K562 (cell line): ENCODE results near the gene CTSH. TPM values are rescaled to one million over a fixed set of nuclear protein-coding genes. Genes with fewer than 3 reads are reported as not detected.
"Not testable (repeated sequence)": the region's sequence is repeated elsewhere in the genome, so short reads cannot be mapped to it uniquely, and the experiment has no call there.

Experiments
- ATAC-seq: fragments of 200-7000 bp; cut with Tn5 transposase; 3 replicates; pipeline ENCODE4 v1.9.1; 2020; ENCODE audit warnings: moderate library complexity
- BruUV-seq: library from RNA; stranded (reverse); fragments of 400-500 nt; replicated peaks from 2 replicates; lab custom pipeline; 2021; lab: Mats Ljungman, UMichigan
- CTCF ChIA-PET: fragments of 300-600 bp; formaldehyde crosslinking; extraction: SDS; loops from one replicate; lab custom pipeline; 2021; ENCODE audit warnings: low intra/inter-chr PET ratio; lab: Yijun Ruan, JAX
- POLR2A ChIA-PET: fragments of 300-600, 350-650 bp; sonication (Branson Sonifier 250); formaldehyde crosslinking; extraction: SDS; loops from one replicate; lab custom pipeline; 2021; ENCODE audit warnings: antibody characterized with exemption, inconsistent platforms; lab: Yijun Ruan, JAX
- DNase-seq, 4 experiments: peaks; one replicate each; pipeline versions ENCODE4 v3.0.0 to v3.0.0-alpha.2; 2011 to 2018; ENCODE audit warnings: low spot score in 3 of 4, mixed read lengths in 3 of 4; ENCODE audit errors: extremely low read depth in 1 of 4
- FAIRE-seq: peaks from 2 replicates; lab custom pipeline; 2011; peaks lifted over from hg19 to GRCh38; lab: Jason Lieb, UNC
- H2AFZ ChIP-seq: 2 replicates; pipeline ENCODE4 v1.6.0; 2011; ENCODE audit warnings: low read depth, low read length, control low read depth, inconsistent platforms
- H3K27ac ChIP-seq: fragments of 200-600 bp; 3 replicates; pipeline ENCODE4 v1.8.0; 2011; ENCODE audit warnings: low read depth, mild to moderate bottlenecking, control low read depth, inconsistent platforms, low read length, moderate library complexity, mixed read lengths; ENCODE audit errors: extremely low read depth
- H3K27me3 ChIP-seq, 2 experiments: fragments of 300-600 bp in 1 of 2; 2 replicates in 1 of 2; 3 replicates in 1 of 2; pipeline versions ENCODE4 v1.6.0 to v1.8.0; 2011; ENCODE audit warnings: inconsistent platforms in 2 of 2, low read length in 2 of 2, mild to moderate bottlenecking in 1 of 2, mixed read lengths in 1 of 2, moderate library complexity in 1 of 2; ENCODE audit not compliant: control insufficient read depth in 2 of 2, insufficient read depth in 2 of 2
- H3K36me3 ChIP-seq: fragments of 300-600 bp; 3 replicates; pipeline ENCODE4 v1.8.0; 2011; ENCODE audit warnings: mild to moderate bottlenecking, low read length, inconsistent platforms; ENCODE audit not compliant: control insufficient read depth, insufficient read depth
- H3K4me1 ChIP-seq, 2 experiments: fragments of 200-600 bp in 1 of 2; replicated peaks in 1 of 2; 2 replicates in 1 of 2; 3 replicates in 1 of 2; pipeline versions ENCODE4 v1.5.1 to v1.8.0; 2011; ENCODE audit warnings: inconsistent platforms in 2 of 2, low read length in 2 of 2, mild to moderate bottlenecking in 1 of 2, mixed read lengths in 1 of 2, moderate library complexity in 1 of 2; ENCODE audit not compliant: control insufficient read depth in 2 of 2, insufficient read depth in 2 of 2
- H3K4me2 ChIP-seq: 2 replicates; pipeline ENCODE4 v1.6.1; 2011; ENCODE audit warnings: low read length, control low read depth, inconsistent platforms, mixed read lengths; ENCODE audit not compliant: insufficient read depth
- H3K4me3 ChIP-seq: fragments of 200-600 bp; sonication (generic), shearing (Covaris generic); 2 replicates; pipeline ENCODE4 v1.5.1; 2016; ENCODE audit warnings: control low read depth, inconsistent platforms
- H3K79me2 ChIP-seq: fragments of 200-600 bp; 3 replicates; pipeline ENCODE4 v1.8.0; 2011; ENCODE audit warnings: low read length, inconsistent platforms; ENCODE audit not compliant: control insufficient read depth, insufficient read depth
- H3K9ac ChIP-seq, 2 experiments: 2 replicates each; pipeline versions ENCODE4 v1.6.0 to v1.6.1; 2011; ENCODE audit warnings: low read depth in 2 of 2, low read length in 2 of 2, control low read depth in 1 of 2, inconsistent platforms in 1 of 2, mild to moderate bottlenecking in 1 of 2, mixed read lengths in 1 of 2; ENCODE audit not compliant: insufficient read depth in 1 of 2
- H3K9me1 ChIP-seq: one replicate; pipeline ENCODE4 v1.6.0; 2011; ENCODE audit warnings: inconsistent platforms, mild to moderate bottlenecking, low read length, moderate library complexity; ENCODE audit not compliant: control insufficient read depth, insufficient read depth
- H3K9me3 ChIP-seq: replicated peaks from 2 replicates; pipeline ENCODE4 v1.5.1; 2011; ENCODE audit warnings: low read depth, low read length, inconsistent platforms; ENCODE audit not compliant: control insufficient read depth, insufficient read depth
- H4K20me1 ChIP-seq: replicated peaks from 2 replicates; pipeline ENCODE4 v1.6.1; 2011; ENCODE audit warnings: low read length, inconsistent platforms, mixed read lengths; ENCODE audit not compliant: control insufficient read depth, insufficient read depth
- ARID1B ChIP-seq: fragments of 450-650 bp; IDR thresholded peaks from 2 replicates; pipeline ENCODE4 v1.6.1; 2016; ENCODE audit warnings: antibody characterized with exemption, mild to moderate bottlenecking, inconsistent platforms
- C11orf30 ChIP-seq: fragments of 450-650 bp; IDR thresholded peaks from 2 replicates; pipeline ENCODE4 v1.6.1; 2016; ENCODE audit warnings: low read depth, mild to moderate bottlenecking
- CTBP1 ChIP-seq: fragments of 450-650 bp; IDR thresholded peaks from 2 replicates; pipeline ENCODE4 v1.6.1; 2016; ENCODE audit warnings: borderline replicate concordance
- CXXC5 ChIP-seq: fragments of 250-450 bp; sonication (Bioruptor Pico); IDR thresholded peaks from 2 replicates; pipeline ENCODE4 v1.8.0; 2022; ENCODE audit warnings: inconsistent platforms, mild to moderate bottlenecking, moderate library complexity
- MAFG ChIP-seq: fragments of 450-650 bp; conservative IDR thresholded peaks from 2 replicates; pipeline ENCODE4 v1.6.1; 2016; ENCODE audit warnings: missing genetic modification characterization, missing compliant biosample characterization
- SMARCE1 ChIP-seq: fragments of 450-650 bp; IDR thresholded peaks from 2 replicates; pipeline ENCODE4 v1.7.1; 2016; ENCODE audit warnings: mild to moderate bottlenecking
- SP1 ChIP-seq: sonication (generic); formaldehyde crosslinking; IDR thresholded peaks from 2 replicates; pipeline ENCODE4 v1.8.1; 2022; ENCODE audit warnings: mild to moderate bottlenecking, missing genetic modification reagents
- ZBTB17 ChIP-seq: fragments of 450-650 bp; formaldehyde crosslinking; IDR thresholded peaks from 2 replicates; pipeline ENCODE4 v1.4.0; 2020; ENCODE audit warnings: mild to moderate bottlenecking
- ZNF318 ChIP-seq, 2 experiments: fragments of 450-650 bp; IDR thresholded peaks; 2 replicates each; pipeline ENCODE4 v1.6.1; 2016; ENCODE audit warnings: mild to moderate bottlenecking in 2 of 2, borderline replicate concordance in 1 of 2, low read depth in 1 of 2, moderate library complexity in 1 of 2
- WGBS: fragments of 100-300 bp; shearing (Covaris generic); methylation state at CpG from one replicate; pipeline ENCODE4 v1.1.6; 2016; ENCODE audit warnings: low coverage, mixed read lengths; ENCODE audit not compliant: insufficient coverage; ENCODE audit errors: missing lambda C conversion rate; 5-methylcytosine and 5-hydroxymethylcytosine counted together
- in situ Hi-C: fragments of 300-500 bp; cut with MboI; formaldehyde crosslinking; loops from 4 replicates; pipeline ENCODE4 v1.15.0; 2018; ENCODE audit warnings: inconsistent platforms, mixed read lengths
- intact Hi-C: fragments of 100-400 bp; cut with micrococcal nuclease; formaldehyde crosslinking; loops from 2 replicates; pipeline ENCODE4 v1.14.2; 2022
- polyA plus RNA-seq, 8 experiments: library from polyadenylated mRNA; depleted of rRNA in 4 of 8; stranded (reverse) in 5 of 8; unstranded in 3 of 8; fragments of >200 nt; fragmentation: Nextera tagmentation in 2 of 8; fragmentation: Illumina TruSeq in 1 of 8; extraction: Ambion mirVana in 2 of 8; extraction: Trizol in 1 of 8; gene quantifications; 2 replicates each; pipeline versions ENCODE4 v1.2.1 to v1.2.3, GENCODE V29; 2011 to 2014; ENCODE audit warnings: inconsistent platforms in 1 of 8, missing spikeins in 1 of 8
- total RNA-seq, 7 experiments: library from RNA; depleted of rRNA in 6 of 7; stranded (reverse); fragments of >200 nt in 6 of 7; fragmentation: Illumina TruSeq in 2 of 7; extraction: Trizol in 2 of 7; gene quantifications; 2 replicates each; pipeline versions ENCODE4 v1.2.1 to v1.2.3, GENCODE V29; 2011 to 2021; ENCODE audit warnings: low replicate concordance in 1 of 7
- TF ChIP-seq, protein P1 (sequence below): fragments of 450-650 bp; IDR thresholded peaks from 2 replicates; pipeline ENCODE4 v1.6.1; 2016

Gene CTSH
- total and polyA plus RNA-seq, 9 of the 15 experiments (the other 6 are each of a cell fraction or from before 2014, with no cell fraction given) = 15.0 to 462 (median 173) TPM

DNA sequence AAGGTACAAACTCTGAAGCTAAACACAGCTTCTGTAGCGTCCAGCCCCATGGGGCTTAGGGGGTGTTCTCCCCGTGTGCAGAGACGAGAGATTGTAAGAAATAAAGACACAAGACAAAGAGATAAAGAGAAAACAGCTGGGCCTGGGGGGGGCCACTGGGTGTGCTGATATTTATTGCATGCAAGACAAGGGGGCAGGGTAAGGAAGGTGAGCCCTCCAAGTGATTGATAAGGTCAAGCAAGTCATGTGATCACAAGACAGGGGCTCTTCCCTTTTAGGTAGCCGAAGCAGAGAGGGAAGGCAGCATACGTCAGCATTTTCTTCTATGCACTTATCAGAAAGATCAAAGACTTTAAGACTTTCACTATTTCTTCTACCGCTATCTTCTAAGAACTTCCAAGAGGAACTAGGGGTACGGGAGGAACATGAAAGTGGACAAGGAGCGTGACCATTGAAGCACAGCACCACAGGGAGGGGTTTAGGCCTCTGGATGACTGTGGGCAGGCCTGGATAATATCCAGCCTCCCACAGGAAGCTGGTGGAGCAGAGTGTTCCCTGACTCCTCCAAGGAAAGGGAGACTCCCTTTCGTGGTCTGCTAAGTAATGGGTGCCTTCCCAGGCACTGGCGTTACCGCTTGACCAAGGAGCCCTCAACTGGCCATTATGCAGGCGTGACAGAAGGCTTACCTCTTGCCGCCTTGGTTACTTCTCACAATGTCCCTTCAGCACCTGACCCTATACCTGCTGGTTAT, 42.4 kb downstream of the CTSH start:
- 36% methylated on average over 13 of the region's 13 CpGs for WGBS
- BruUV-seq, H3K9me1 ChIP-seq, H2AFZ ChIP-seq, CTCF ChIA-PET, H3K27me3 ChIP-seq, H3K9me3 ChIP-seq, H3K4me3 ChIP-seq, H3K9ac ChIP-seq, H3K4me2 ChIP-seq, H4K20me1 ChIP-seq: not testable (repeated sequence)
- Histone ChIP-seq H3K79me2 (peaks cover 20% of the 10 kb centered on the region; the same call in 2 of the 3 replicates), H3K27ac (peak overlapping the region; percentile 53; the same call in 1 of the 3 replicates), H3K4me1 (peaks cover 9 to 11% of the 10 kb centered on the region in 2 experiments), H3K36me3 (peaks cover 97% of the 10 kb centered on the region)
- in situ Hi-C loops (loop anchor here (10.0 kb wide), 1 partner anchor 282 kb away; no protein-coding TSS in a partner anchor), intact Hi-C loops (loop anchor here (10.0 kb wide), 1 partner anchor 282 kb away; no protein-coding TSS in a partner anchor)
- peak; percentile 11 for FAIRE-seq
- ATAC-seq = peak; percentile 41
- DNase-seq = peak in 1 of 4 experiments; percentile 61
- POLR2A ChIA-PET = interaction anchor here (0.6 to 3.3 kb wide), 6 partner anchors 8 to 186 kb away, joined by 3 to 17 read pairs (median 5); no protein-coding TSS in a partner anchor
- TF ChIP-seq SP1 (CRISPR knock-in tag) = 0 out of 2 replicates have a peak, but pooled peaks have one; percentile 48
- TF ChIP-seq MAFG (tag) = peak; percentile 94
- peak; percentile 94 for TF ChIP-seq C11orf30
- peak; percentile 53; the same call in 1 of the 2 replicates for TF ChIP-seq CTBP1
- TF ChIP-seq, protein P1, sequence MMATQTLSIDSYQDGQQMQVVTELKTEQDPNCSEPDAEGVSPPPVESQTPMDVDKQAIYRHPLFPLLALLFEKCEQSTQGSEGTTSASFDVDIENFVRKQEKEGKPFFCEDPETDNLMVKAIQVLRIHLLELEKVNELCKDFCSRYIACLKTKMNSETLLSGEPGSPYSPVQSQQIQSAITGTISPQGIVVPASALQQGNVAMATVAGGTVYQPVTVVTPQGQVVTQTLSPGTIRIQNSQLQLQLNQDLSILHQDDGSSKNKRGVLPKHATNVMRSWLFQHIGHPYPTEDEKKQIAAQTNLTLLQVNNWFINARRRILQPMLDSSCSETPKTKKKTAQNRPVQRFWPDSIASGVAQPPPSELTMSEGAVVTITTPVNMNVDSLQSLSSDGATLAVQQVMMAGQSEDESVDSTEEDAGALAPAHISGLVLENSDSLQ = peak; percentile 54
- TF ChIP-seq ZNF318 (IDR thresholded peaks at IDR 0.05; ENCODE audit: borderline replicate concordance in 1 of 2, low read depth in 1 of 2) = 0 out of 4 replicates have a peak, but pooled peaks of 1 of the 2 experiments have one; percentile 30
- TF ChIP-seq ZBTB17 (CRISPR knock-in tag) = 0 out of 2 replicates have a peak, but pooled peaks have one; percentile 22
- TF ChIP-seq SMARCE1 = 0 out of 2 replicates have a peak, but pooled peaks have one; percentile 45
- peak; percentile 35; the same call in 1 of the 2 replicates for TF ChIP-seq ARID1B
- TF ChIP-seq CXXC5 (CRISPR knock-in tag) = peak; percentile 31; the same call in 1 of the 2 replicates
